ENCODE measurements around the gene DOK6.

DNA sequence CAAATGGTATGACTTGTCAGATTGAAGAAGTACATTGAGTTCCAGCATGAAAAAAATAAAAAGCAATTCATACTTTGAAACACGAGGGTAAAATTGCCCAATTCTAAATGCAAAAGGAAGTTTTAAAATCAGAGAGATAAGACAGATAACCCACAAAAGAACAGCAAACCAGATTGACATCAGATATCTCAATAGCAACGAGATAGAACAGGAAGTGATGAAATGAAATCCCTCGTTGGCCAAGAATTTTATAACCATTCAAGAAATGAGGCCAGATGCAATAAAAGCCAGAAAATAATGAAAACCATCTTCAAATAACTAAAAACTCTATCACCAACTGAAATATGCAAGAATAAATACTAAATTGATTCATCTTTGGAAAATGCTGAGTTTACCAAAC, 374.1 kb downstream of the DOK6 start:
- TF ChIP-seq CBFB (CRISPR knock-in tag; IDR thresholded peaks at IDR 0.05) = no peak
- no peak for TF ChIP-seq SPI1 (IDR thresholded peaks at IDR 0.05; ENCODE audit: borderline replicate concordance, low read depth, low read length)
- TF ChIP-seq GABPA (tag; conservative IDR thresholded peaks at IDR 0.05; ENCODE audit: low read depth) = no peak
- TF ChIP-seq, protein P1, sequence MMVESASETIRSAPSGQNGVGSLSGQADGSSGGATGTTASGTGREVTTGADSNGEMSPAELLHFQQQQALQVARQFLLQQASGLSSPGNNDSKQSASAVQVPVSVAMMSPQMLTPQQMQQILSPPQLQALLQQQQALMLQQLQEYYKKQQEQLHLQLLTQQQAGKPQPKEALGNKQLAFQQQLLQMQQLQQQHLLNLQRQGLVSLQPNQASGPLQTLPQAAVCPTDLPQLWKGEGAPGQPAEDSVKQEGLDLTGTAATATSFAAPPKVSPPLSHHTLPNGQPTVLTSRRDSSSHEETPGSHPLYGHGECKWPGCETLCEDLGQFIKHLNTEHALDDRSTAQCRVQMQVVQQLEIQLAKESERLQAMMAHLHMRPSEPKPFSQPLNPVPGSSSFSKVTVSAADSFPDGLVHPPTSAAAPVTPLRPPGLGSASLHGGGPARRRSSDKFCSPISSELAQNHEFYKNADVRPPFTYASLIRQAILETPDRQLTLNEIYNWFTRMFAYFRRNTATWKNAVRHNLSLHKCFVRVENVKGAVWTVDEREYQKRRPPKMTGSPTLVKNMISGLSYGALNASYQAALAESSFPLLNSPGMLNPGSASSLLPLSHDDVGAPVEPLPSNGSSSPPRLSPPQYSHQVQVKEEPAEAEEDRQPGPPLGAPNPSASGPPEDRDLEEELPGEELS (CRISPR knock-in tag; IDR thresholded peaks at IDR 0.05; ENCODE audit: borderline replicate concordance) = no peak
- TF ChIP-seq ZFX (CRISPR knock-in tag; IDR thresholded peaks at IDR 0.05) = no peak
- no peak for TF ChIP-seq POLR2AphosphoS5 (IDR thresholded peaks at IDR 0.05; ENCODE audit: control insufficient read depth, insufficient read depth, low read depth, low read length)
- no peak for TF ChIP-seq ETV6 (IDR thresholded peaks at IDR 0.05; ENCODE audit: borderline replicate concordance in 1 of 2, low read depth in 2 of 2, low read length in 1 of 2)
- TF ChIP-seq ETV6 (CRISPR knock-in tag; IDR thresholded peaks at IDR 0.05; ENCODE audit: borderline replicate concordance) = no peak
- no peak for TF ChIP-seq CHD1 (IDR thresholded peaks at IDR 0.05; ENCODE audit: low read length)
- no peak for TF ChIP-seq SMARCC2 (IDR thresholded peaks at IDR 0.05; ENCODE audit: low read depth)
- TF ChIP-seq ZNF121 (CRISPR knock-in tag; conservative IDR thresholded peaks at IDR 0.05) = no peak
- no peak for TF ChIP-seq SMAD1 (IDR thresholded peaks at IDR 0.05; ENCODE audit: low read depth, low read length, partially characterized antibody)
- TF ChIP-seq RFX5 (IDR thresholded peaks at IDR 0.05; ENCODE audit: low read depth, low read length) = no peak
